Sigmoid colon (tissue), 7 donors: Measurements from ENCODE around the gene PRKD2. TPM values are rescaled to one million over a fixed set of nuclear protein-coding genes. Genes with fewer than 3 reads are reported as not detected.

ENCODE experiments used
- DNase-seq: peaks from one replicate; pipeline ENCODE4 v3.0.0-alpha.2; 2019
- H3K27ac ChIP-seq, 4 donors: fragments of 200-600 bp; sonication (generic); one replicate each; pipeline ENCODE4 v1.5.1; 2016 to 2019; ENCODE audit warnings: mild to moderate bottlenecking in 1 of 4
- H3K27me3 ChIP-seq, 3 donors: fragments of 200-600 bp; sonication (generic); one replicate each; pipeline ENCODE4 v1.5.1; 2019; ENCODE audit warnings: mild to moderate bottlenecking in 1 of 3
- H3K36me3 ChIP-seq, 4 donors: fragments of 200-600 bp; sonication (generic); one replicate each; pipeline ENCODE4 v1.5.1; 2016 to 2019
- H3K4me1 ChIP-seq, 4 donors: fragments of 200-600 bp; sonication (generic); one replicate each; pipeline ENCODE4 v1.5.1; 2017 to 2019
- H3K4me3 ChIP-seq, 4 donors: fragments of 200-600 bp; sonication (generic); one replicate each; pipeline ENCODE4 v1.5.1; 2017 to 2019; ENCODE audit warnings: mild to moderate bottlenecking in 2 of 4, moderate library complexity in 1 of 4
- H3K9me3 ChIP-seq, 4 donors: fragments of 200-600 bp in 3 of 4; sonication (generic) in 3 of 4; one replicate each; pipeline versions ENCODE4 v1.5.1 to v1.6.1; 2013 to 2019
- EP300 ChIP-seq, 4 donors: sonication (generic); formaldehyde crosslinking; IDR thresholded peaks; one replicate each; pipeline ENCODE4 v1.6.1; 2017; ENCODE audit warnings: antibody characterized with exemption in 4 of 4
- POLR2A ChIP-seq, 2 donors: fragments of 450-650 bp; IDR thresholded peaks; one replicate each; pipeline ENCODE4 v1.6.1; 2016; ENCODE audit warnings: antibody characterized with exemption in 2 of 2, mild to moderate bottlenecking in 2 of 2, moderate library complexity in 2 of 2
- POLR2AphosphoS5 ChIP-seq, 4 donors: sonication (generic); formaldehyde crosslinking; IDR thresholded peaks; one replicate each; pipeline ENCODE4 v1.6.1; 2017; ENCODE audit warnings: antibody characterized with exemption in 4 of 4
- WGBS, 2 donors: extraction: QIAGEN DNeasy Blood & Tissue Kit; methylation state at CpG; one replicate each; pipeline ENCODE4 v1.1.7; 2013; 5-methylcytosine and 5-hydroxymethylcytosine counted together
- intact Hi-C: fragments of 100-400 bp; cut with DNase I; formaldehyde crosslinking; loops from one replicate; pipeline ENCODE4 v1.15.1; 2023
- polyA plus RNA-seq, 3 donors: library from polyadenylated mRNA; stranded (reverse); fragments of 200-250 nt; gene quantifications; one replicate each; pipeline ENCODE4 v1.2.3, GENCODE V29; 2013
- total RNA-seq, 4 donors: library from RNA; depleted of rRNA; stranded (reverse); fragments of >200 nt; gene quantifications; one replicate each; pipeline ENCODE4 v1.1.0, GENCODE V29; 2016
- TF ChIP-seq, protein P1 (sequence below), 4 experiments: fragments of 450-650 bp in 3 of 4; fragments of 200-600 bp in 1 of 4; IDR thresholded peaks; one replicate each; pipeline ENCODE4 v1.5.1; 2016 to 2019; ENCODE audit warnings: antibody characterized with exemption in 4 of 4, mild to moderate bottlenecking in 3 of 4, moderate library complexity in 2 of 4
- donor health status: healthy with polysubstance abuse.
- donor health status: Bipolar disorder and iron deficiency.
- donor health status: healthy.

PRKD2 gene
- total and polyA plus RNA-seq, 7 donors: 14.7 to 51.7 (median 18.6) TPM

DNA sequence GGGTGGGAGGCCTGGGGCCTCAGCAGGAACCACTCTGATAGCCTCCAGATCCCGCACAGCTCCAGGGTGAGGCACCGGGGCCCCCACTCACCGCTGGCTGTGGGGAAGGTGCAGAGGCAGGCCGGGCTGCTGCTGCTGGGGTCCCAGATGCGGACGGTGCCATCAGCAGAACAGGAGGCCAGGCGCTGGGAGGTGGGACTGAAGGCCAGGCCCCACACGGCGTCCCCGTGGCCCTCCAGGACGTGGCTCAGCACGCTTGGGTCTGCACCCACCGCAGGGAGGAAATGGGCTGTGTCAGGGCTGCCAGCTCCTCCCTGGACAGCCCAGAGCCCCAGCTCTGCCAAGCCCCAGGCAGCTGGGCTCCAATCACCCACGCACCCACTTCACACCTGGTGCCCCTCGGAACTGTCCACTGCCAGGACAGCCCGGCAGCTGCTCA, 6.1 kb upstream of the PRKD2 start:
- TF ChIP-seq POLR2A (IDR thresholded peaks at IDR 0.05): no peak
- TF ChIP-seq, protein P1, sequence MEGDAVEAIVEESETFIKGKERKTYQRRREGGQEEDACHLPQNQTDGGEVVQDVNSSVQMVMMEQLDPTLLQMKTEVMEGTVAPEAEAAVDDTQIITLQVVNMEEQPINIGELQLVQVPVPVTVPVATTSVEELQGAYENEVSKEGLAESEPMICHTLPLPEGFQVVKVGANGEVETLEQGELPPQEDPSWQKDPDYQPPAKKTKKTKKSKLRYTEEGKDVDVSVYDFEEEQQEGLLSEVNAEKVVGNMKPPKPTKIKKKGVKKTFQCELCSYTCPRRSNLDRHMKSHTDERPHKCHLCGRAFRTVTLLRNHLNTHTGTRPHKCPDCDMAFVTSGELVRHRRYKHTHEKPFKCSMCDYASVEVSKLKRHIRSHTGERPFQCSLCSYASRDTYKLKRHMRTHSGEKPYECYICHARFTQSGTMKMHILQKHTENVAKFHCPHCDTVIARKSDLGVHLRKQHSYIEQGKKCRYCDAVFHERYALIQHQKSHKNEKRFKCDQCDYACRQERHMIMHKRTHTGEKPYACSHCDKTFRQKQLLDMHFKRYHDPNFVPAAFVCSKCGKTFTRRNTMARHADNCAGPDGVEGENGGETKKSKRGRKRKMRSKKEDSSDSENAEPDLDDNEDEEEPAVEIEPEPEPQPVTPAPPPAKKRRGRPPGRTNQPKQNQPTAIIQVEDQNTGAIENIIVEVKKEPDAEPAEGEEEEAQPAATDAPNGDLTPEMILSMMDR (IDR thresholded peaks at IDR 0.05): no peak
- TF ChIP-seq POLR2AphosphoS5 (IDR thresholded peaks at IDR 0.05): no peak
- TF ChIP-seq EP300 (IDR thresholded peaks at IDR 0.05): no peak
- no peaks in the 10 kb centered on the region for H3K9me3 ChIP-seq
- 72 to 93% methylated on average over 16 of the region's 16 CpGs for WGBS, 2 donors
- no peak overlapping the region for H3K4me3 ChIP-seq
- DNase-seq: no peak
- no peak overlapping the region for H3K27ac ChIP-seq
- H3K27me3 ChIP-seq: no peaks in the 10 kb centered on the region
- H3K4me1 ChIP-seq: peaks cover 0 to 6% (median 4%) of the 10 kb centered on the region in 4 donors
- peaks cover 42 to 80% (median 76%) of the 10 kb centered on the region in 4 donors for H3K36me3 ChIP-seq
- intact Hi-C loops: no loop called here

DNA sequence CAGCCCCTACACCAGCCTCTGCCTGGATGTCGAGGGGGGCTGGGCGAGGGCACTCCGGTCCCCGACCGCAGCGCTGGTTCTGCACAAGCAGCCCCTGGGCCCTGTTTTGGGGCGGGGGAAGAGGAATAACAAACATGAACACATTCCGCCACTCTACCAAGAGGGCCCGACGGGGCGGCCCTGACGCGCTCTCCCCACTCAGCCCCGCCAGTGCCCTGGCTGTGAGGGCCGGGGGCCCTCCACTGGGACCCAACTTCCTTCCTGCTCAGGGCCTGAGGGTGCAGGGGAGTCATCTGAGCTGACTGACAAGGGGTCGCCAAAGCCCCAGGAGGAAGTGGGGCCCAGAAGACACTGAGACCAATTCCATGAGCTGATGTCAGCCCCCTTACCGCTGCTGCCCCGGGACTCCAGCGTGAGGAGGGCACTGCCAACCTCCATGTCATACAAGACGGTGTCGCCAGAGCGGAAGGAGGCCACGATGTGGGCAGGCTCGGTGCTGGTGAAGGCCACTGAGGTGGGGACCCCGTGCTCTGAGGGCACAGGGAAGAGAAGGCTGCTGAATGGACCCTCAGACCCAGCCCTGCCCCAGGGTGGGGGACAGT, 5.6 kb upstream of the PRKD2 start:
- no peak for DNase-seq
- intact Hi-C loops: no loop called here
- Histone ChIP-seq H3K4me3 (no peak overlapping the region), H3K36me3 (peaks cover 41 to 75% (median 71%) of the 10 kb centered on the region in 4 donors), H3K27ac (no peak overlapping the region), H3K9me3 (no peaks in the 10 kb centered on the region), H3K27me3 (no peaks in the 10 kb centered on the region), H3K4me1 (peaks cover 0 to 10% (median 7%) of the 10 kb centered on the region in 4 donors)
- WGBS, 2 donors: 66 to 89% methylated on average over 25 of the region's 25 CpGs
- TF ChIP-seq POLR2AphosphoS5 (IDR thresholded peaks at IDR 0.05) (no peak), EP300 (IDR thresholded peaks at IDR 0.05) (no peak), POLR2A (IDR thresholded peaks at IDR 0.05) (no peak)
- TF ChIP-seq, protein P1 (IDR thresholded peaks at IDR 0.05): no peak

DNA sequence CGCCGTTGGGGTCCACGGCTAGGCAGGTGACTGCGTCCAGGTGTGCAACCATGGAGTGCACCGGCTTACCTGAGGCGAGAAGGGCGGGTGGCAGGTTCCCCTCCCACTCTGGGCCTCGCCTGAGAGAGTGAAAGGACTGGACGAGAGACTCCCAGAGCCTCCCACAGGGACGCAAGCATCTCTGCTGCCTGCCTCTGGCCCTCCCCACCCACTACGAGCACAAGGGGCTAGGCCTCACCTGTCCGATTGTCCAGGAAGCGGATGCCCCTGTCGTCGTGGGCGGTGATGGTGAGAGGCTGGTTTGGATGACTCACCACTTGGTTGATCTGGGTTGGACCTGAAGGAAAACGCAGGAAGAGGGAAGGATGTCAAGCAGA, 5.1 kb upstream of the PRKD2 start:
- H3K27me3 ChIP-seq: no peaks in the 10 kb centered on the region
- WGBS, 2 donors: 82 to 88% methylated on average over 17 of the region's 17 CpGs
- TF ChIP-seq POLR2AphosphoS5 (IDR thresholded peaks at IDR 0.05): no peak
- no peak for TF ChIP-seq EP300 (IDR thresholded peaks at IDR 0.05)
- TF ChIP-seq, protein P1 (IDR thresholded peaks at IDR 0.05): no peak
- no peak for TF ChIP-seq POLR2A (IDR thresholded peaks at IDR 0.05)
- H3K27ac ChIP-seq: peak overlapping the region in 1 of 4 donors; percentile 10
- no peaks in the 10 kb centered on the region for H3K9me3 ChIP-seq
- H3K4me3 ChIP-seq: no peak overlapping the region
- peaks cover 0 to 13% (median 9%) of the 10 kb centered on the region in 4 donors for H3K4me1 ChIP-seq
- peak; percentile 58 for DNase-seq
- peaks cover 36 to 70% (median 65%) of the 10 kb centered on the region in 4 donors for H3K36me3 ChIP-seq
- intact Hi-C loops: no loop called here

DNA sequence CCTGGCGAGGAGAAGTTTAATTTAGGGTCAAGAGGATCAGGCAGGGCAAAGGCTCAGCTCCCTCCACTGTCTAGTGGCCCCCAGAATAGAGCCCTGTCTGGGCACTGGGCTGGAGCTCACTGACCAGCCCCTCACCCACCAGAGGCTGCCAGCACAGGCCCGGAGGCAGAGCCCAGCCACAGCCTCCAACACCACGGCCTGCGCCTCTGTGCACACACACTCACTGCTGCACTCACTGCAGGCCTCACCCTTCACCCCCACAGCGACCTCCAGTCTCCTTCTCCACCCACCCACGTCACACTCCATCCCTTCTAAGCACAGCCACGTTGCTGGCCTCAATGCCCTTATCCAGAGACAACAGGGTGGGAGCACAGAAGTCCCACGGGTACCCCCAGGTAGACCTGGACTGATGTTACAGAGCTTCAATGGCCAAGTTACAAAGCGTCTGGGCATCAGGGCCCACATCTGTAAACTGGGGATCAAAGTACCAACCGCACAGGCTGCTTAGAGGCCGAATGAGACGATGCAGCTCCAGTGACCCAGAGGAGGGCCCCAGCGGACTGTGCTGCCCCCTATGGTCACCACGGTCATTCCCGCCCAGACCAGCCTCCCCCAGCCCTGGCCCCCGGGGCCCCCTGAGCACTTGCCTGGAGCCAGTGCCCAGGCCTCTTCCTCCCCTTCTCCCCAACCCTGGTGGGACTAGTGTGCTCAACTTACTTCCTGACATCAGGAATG, 4.5 kb upstream of the PRKD2 start:
- intact Hi-C loops: no loop called here
- no peak overlapping the region for H3K4me3 ChIP-seq
- DNase-seq: no peak
- WGBS, 2 donors: 86 to 89% methylated on average over 16 of the region's 16 CpGs
- H3K9me3 ChIP-seq: no peaks in the 10 kb centered on the region
- H3K4me1 ChIP-seq: peaks cover 0 to 15% (median 9%) of the 10 kb centered on the region in 4 donors
- no peak for TF ChIP-seq POLR2A (IDR thresholded peaks at IDR 0.05)
- TF ChIP-seq EP300 (IDR thresholded peaks at IDR 0.05): no peak
- no peak for TF ChIP-seq POLR2AphosphoS5 (IDR thresholded peaks at IDR 0.05)
- TF ChIP-seq, protein P1 (IDR thresholded peaks at IDR 0.05): no peak
- H3K36me3 ChIP-seq: peaks cover 33 to 64% (median 61%) of the 10 kb centered on the region in 4 donors
- H3K27ac ChIP-seq: peak overlapping the region in 1 of 4 donors; percentile 10
- no peaks in the 10 kb centered on the region for H3K27me3 ChIP-seq
